Measurements from ENCODE around the gene MAPK6.

- TF ChIP-seq CTCF (conservative IDR thresholded peaks at IDR 0.05; ENCODE audit: low read depth, low read length) (no peak), EZH2 (IDR thresholded peaks at IDR 0.05; ENCODE audit: borderline replicate concordance, low read depth, low read length, poor library complexity, severe bottlenecking) (no peak)
Observed at GRCh38 chr15:52021892-52022540, 3.0 kb downstream of the MAPK6 start.
